H9 (cell line): ENCODE data around the gene CNOT11. TPM values are rescaled to one million over a fixed set of nuclear protein-coding genes. Genes with fewer than 3 reads are reported as not detected.

Source experiments
- DNase-seq: peaks from one replicate; pipeline ENCODE4 v3.0.0-alpha.2; 2017
- H2AFZ ChIP-seq: one replicate; pipeline ENCODE4 v1.6.1; 2013; ENCODE audit warnings: mild to moderate bottlenecking, low read length, control low read depth, moderate library complexity
- H2AK5ac ChIP-seq: 2 replicates; pipeline ENCODE4 v1.6.1; 2013; ENCODE audit warnings: low read length, control low read depth, mixed read lengths; ENCODE audit not compliant: insufficient read length
- H2BK120ac ChIP-seq: one replicate; pipeline ENCODE4 v1.6.1; 2013; ENCODE audit warnings: low read depth, mild to moderate bottlenecking, low read length, control low read depth, inconsistent platforms; ENCODE audit not compliant: poor library complexity, severe bottlenecking
- H2BK12ac ChIP-seq: 2 replicates; pipeline ENCODE4 v1.6.1; 2013; ENCODE audit warnings: low read length, control low read depth, mixed read lengths, low read depth; ENCODE audit not compliant: insufficient read length
- H2BK15ac ChIP-seq: 2 replicates; pipeline ENCODE4 v1.6.1; 2013; ENCODE audit warnings: low read depth, low read length, control low read depth
- H2BK20ac ChIP-seq: one replicate; pipeline ENCODE4 v1.6.1; 2013; ENCODE audit warnings: low read depth, mild to moderate bottlenecking, low read length, control low read depth, inconsistent platforms; ENCODE audit not compliant: poor library complexity, severe bottlenecking
- H2BK5ac ChIP-seq: 2 replicates; pipeline ENCODE4 v1.6.1; 2013; ENCODE audit warnings: low read length, control low read depth, mixed read lengths; ENCODE audit not compliant: insufficient read length
- H3K14ac ChIP-seq: 2 replicates; pipeline ENCODE4 v1.6.1; 2013; ENCODE audit warnings: low read length, control low read depth; ENCODE audit not compliant: insufficient read depth
- H3K18ac ChIP-seq: 2 replicates; pipeline ENCODE4 v1.6.1; 2013; ENCODE audit warnings: low read depth, mild to moderate bottlenecking, mixed read lengths, low read length, control low read depth; ENCODE audit not compliant: insufficient read length
- H3K23ac ChIP-seq: 2 replicates; pipeline ENCODE4 v1.6.1; 2013; ENCODE audit warnings: low read length, control low read depth, mixed read lengths, low read depth; ENCODE audit not compliant: insufficient read length
- H3K23me2 ChIP-seq: 2 replicates; pipeline ENCODE4 v1.6.1; 2013; ENCODE audit warnings: low read depth, mild to moderate bottlenecking, mixed read lengths, low read length, control low read depth; ENCODE audit not compliant: insufficient read length, poor library complexity, severe bottlenecking
- H3K27ac ChIP-seq: 2 replicates; pipeline ENCODE4 v1.5.1; 2013; ENCODE audit warnings: low read length, control low read depth, mixed read lengths, low read depth; ENCODE audit not compliant: insufficient read length
- H3K27me3 ChIP-seq: 2 replicates; pipeline ENCODE4 v1.6.1; 2013; ENCODE audit warnings: low read length, control low read depth, inconsistent platforms; ENCODE audit not compliant: insufficient read depth
- H3K4ac ChIP-seq: 2 replicates; pipeline ENCODE4 v1.6.1; 2013; ENCODE audit warnings: low read depth, mild to moderate bottlenecking, control low read depth, inconsistent platforms, low read length, moderate library complexity
- H3K4me1 ChIP-seq: 2 replicates; pipeline ENCODE4 v1.6.1; 2013; ENCODE audit warnings: low read length, control low read depth, inconsistent platforms; ENCODE audit not compliant: insufficient read depth
- H3K4me2 ChIP-seq: 2 replicates; pipeline ENCODE4 v1.6.1; 2013; ENCODE audit warnings: low read length, control low read depth, mixed read lengths; ENCODE audit not compliant: insufficient read length, insufficient read depth
- H3K56ac ChIP-seq: 2 replicates; pipeline ENCODE4 v1.6.1; 2013; ENCODE audit warnings: low read depth, mild to moderate bottlenecking, mixed read lengths, low read length, control low read depth; ENCODE audit not compliant: insufficient read length
- H3K79me1 ChIP-seq: 2 replicates; pipeline ENCODE4 v1.6.1; 2013; ENCODE audit warnings: low read depth, mild to moderate bottlenecking, moderate library complexity, low read length, control low read depth, inconsistent platforms; ENCODE audit not compliant: insufficient read depth, poor library complexity, severe bottlenecking
- H3K79me2 ChIP-seq: 2 replicates; pipeline ENCODE4 v1.6.1; 2013; ENCODE audit warnings: low read length, control low read depth, inconsistent platforms; ENCODE audit not compliant: insufficient read depth
- H3K9ac ChIP-seq: 2 replicates; pipeline ENCODE4 v1.6.1; 2013; ENCODE audit warnings: low read length, control low read depth, mixed read lengths; ENCODE audit not compliant: insufficient read length; ENCODE audit errors: extremely low read depth
- H3K9me3 ChIP-seq: one replicate; pipeline ENCODE4 v1.6.1; 2013; ENCODE audit warnings: low read depth, low read length, inconsistent platforms; ENCODE audit not compliant: control insufficient read depth
- H3T11ph ChIP-seq: one replicate; pipeline ENCODE4 v1.6.1; 2013; ENCODE audit warnings: mild to moderate bottlenecking, low read length, control low read depth, inconsistent platforms
- H4K20me1 ChIP-seq: one replicate; pipeline ENCODE4 v1.6.1; 2013; ENCODE audit not compliant: control insufficient read depth, insufficient read length, insufficient read depth
- H4K5ac ChIP-seq: 2 replicates; pipeline ENCODE4 v1.6.1; 2013; ENCODE audit warnings: low read depth, mild to moderate bottlenecking, mixed read lengths, low read length, control low read depth; ENCODE audit not compliant: insufficient read length
- H4K8ac ChIP-seq: replicated peaks from 2 replicates; pipeline ENCODE4 v1.6.1; 2013; ENCODE audit warnings: low read length, control low read depth, mixed read lengths, low read depth; ENCODE audit not compliant: insufficient read length
- H4K91ac ChIP-seq: 2 replicates; pipeline ENCODE4 v1.6.1; 2013; ENCODE audit warnings: low read depth, mild to moderate bottlenecking, moderate library complexity, mixed read lengths, low read length, control low read depth; ENCODE audit not compliant: insufficient read length
- H3K27ac Mint-ChIP-seq, 3 experiments: 2 replicates in 2 of 3; 3 replicates in 1 of 3; pipeline ENCODE4 v1.8.0; 2020 to 2021; ENCODE audit warnings: mixed read lengths in 3 of 3, mild to moderate bottlenecking in 1 of 3, moderate library complexity in 1 of 3
- H3K27me3 Mint-ChIP-seq: 2 replicates; pipeline ENCODE4 v1.8.0; 2021; ENCODE audit warnings: low read depth, mild to moderate bottlenecking, moderate library complexity, mixed read lengths
- H3K36me3 Mint-ChIP-seq, 3 experiments: 2 replicates in 2 of 3; 3 replicates in 1 of 3; pipeline ENCODE4 v1.8.0; 2020 to 2021; ENCODE audit warnings: low read depth in 3 of 3, mixed read lengths in 3 of 3; ENCODE audit not compliant: insufficient read depth in 1 of 3
- H3K4me1 Mint-ChIP-seq, 2 experiments: 2 replicates each; pipeline ENCODE4 v1.8.0; 2020; ENCODE audit warnings: mixed read lengths in 2 of 2
- H3K4me3 Mint-ChIP-seq, 2 experiments: 2 replicates in 1 of 2; 3 replicates in 1 of 2; pipeline ENCODE4 v1.8.0; 2020 to 2021; ENCODE audit warnings: mild to moderate bottlenecking in 2 of 2, mixed read lengths in 2 of 2, moderate library complexity in 1 of 2
- H3K9me3 Mint-ChIP-seq, 2 experiments: 2 replicates in 1 of 2; 3 replicates in 1 of 2; pipeline ENCODE4 v1.8.0; 2020; ENCODE audit warnings: mild to moderate bottlenecking in 2 of 2, mixed read lengths in 2 of 2, moderate library complexity in 1 of 2
- WGBS: extraction: QIAGEN DNeasy Blood & Tissue Kit; methylation state at CpG from one replicate; pipeline ENCODE4 v1.1.7; 2013; ENCODE audit warnings: missing lambda C conversion rate, low lambda C conversion rate, mixed read lengths; ENCODE audit not compliant: insufficient read length; ENCODE audit errors: extremely low coverage; 5-methylcytosine and 5-hydroxymethylcytosine counted together
- total RNA-seq: library from RNA; stranded (reverse); gene quantifications from 2 replicates; pipeline ENCODE4 v1.2.1, GENCODE V29; 2021
- TF ChIP-seq, protein P1 (sequence below): fragments of 200-600 bp; sonication (generic); conservative IDR thresholded peaks from 3 replicates; pipeline ENCODE4 v1.8.0; 2021; ENCODE audit warnings: antibody characterized with exemption, mild to moderate bottlenecking

CNOT11 gene
- total RNA-seq, 1 experiment from 2014 or later, result 46.8 TPM

DNA sequence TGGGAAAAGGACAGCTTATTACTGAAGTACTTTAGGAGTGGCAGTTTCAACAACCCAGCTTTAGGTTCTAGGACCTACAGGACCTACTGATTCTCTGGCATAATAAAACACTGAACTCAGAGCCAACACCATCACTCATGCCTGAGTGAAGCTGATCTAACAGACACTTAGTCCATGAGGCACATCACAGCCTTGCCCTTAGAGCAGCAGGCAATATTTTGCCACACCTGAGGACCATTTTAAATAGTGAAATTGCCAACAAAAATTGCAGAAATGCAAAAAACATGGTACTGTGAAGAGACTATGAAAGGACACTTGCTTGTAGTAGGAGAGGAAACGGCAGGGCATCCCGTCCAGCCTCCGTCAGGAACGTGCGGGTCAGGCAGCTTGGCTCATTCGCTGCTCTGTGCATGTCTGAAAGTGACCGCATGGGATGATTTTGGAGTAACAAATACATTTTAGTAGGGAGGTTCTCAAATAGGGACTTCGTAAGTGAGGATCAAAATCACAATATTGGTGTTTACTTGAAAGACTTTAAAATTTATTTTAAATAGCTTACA lies 18.1 kb downstream of the CNOT11 start:
- no peak for DNase-seq
- Histone ChIP-seq H4K5ac (no peak overlapping the region), H3K14ac (no peak overlapping the region), H4K20me1 (no peaks in the 10 kb centered on the region), H3K27ac (no peak overlapping the region), H3T11ph (no peak overlapping the region), H2BK15ac (no peak overlapping the region), H2BK12ac (no peak overlapping the region), H2BK5ac (no peak overlapping the region), H3K9me3 (no peaks in the 10 kb centered on the region), H4K8ac (no peak overlapping the region), H3K9ac (no peak overlapping the region), H3K4me1 (no peaks in the 10 kb centered on the region), H3K4me2 (no peak overlapping the region), H2AK5ac (no peak overlapping the region), H2BK20ac (no peak overlapping the region), H4K91ac (no peak overlapping the region), H3K23me2 (no peaks in the 10 kb centered on the region), H3K4ac (no peak overlapping the region), H2AFZ (no peak overlapping the region), H3K56ac (no peak overlapping the region), H3K79me1 (no peaks in the 10 kb centered on the region), H3K23ac (no peak overlapping the region), H2BK120ac (no peak overlapping the region), H3K18ac (no peak overlapping the region), H3K79me2 (no peaks in the 10 kb centered on the region), H3K27me3 (no peaks in the 10 kb centered on the region)
- Mint-ChIP-seq H3K9me3 (no peaks in the 10 kb centered on the region), H3K27ac (peak overlapping the region in 1 of 3 experiments; percentile 84; a peak in 2 of 7 replicates), H3K4me1 (peaks cover 4% of the 10 kb centered on the region in 2 experiments; a peak in 3 of 4 replicates), H3K36me3 (peaks cover 18 to 67% (median 37%) of the 10 kb centered on the region in 3 experiments; a peak in 6 of 7 replicates), H3K27me3 (no peaks in the 10 kb centered on the region), H3K4me3 (no peak overlapping the region)
- TF ChIP-seq, protein P1, sequence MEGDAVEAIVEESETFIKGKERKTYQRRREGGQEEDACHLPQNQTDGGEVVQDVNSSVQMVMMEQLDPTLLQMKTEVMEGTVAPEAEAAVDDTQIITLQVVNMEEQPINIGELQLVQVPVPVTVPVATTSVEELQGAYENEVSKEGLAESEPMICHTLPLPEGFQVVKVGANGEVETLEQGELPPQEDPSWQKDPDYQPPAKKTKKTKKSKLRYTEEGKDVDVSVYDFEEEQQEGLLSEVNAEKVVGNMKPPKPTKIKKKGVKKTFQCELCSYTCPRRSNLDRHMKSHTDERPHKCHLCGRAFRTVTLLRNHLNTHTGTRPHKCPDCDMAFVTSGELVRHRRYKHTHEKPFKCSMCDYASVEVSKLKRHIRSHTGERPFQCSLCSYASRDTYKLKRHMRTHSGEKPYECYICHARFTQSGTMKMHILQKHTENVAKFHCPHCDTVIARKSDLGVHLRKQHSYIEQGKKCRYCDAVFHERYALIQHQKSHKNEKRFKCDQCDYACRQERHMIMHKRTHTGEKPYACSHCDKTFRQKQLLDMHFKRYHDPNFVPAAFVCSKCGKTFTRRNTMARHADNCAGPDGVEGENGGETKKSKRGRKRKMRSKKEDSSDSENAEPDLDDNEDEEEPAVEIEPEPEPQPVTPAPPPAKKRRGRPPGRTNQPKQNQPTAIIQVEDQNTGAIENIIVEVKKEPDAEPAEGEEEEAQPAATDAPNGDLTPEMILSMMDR, result no peak
- WGBS, result no CpG with 5 or more reads among the region's 8 CpGs
